ENCODE results near the gene CYBRD1. TPM values are rescaled to one million over a fixed set of nuclear protein-coding genes. Genes with fewer than 3 reads are reported as not detected.
"Not testable (repeated sequence)": the region's sequence is repeated elsewhere in the genome, so short reads cannot be mapped to it uniquely, and the experiment has no call there.

The CYBRD1 gene
- total and polyA plus RNA-seq, 9 donors = 59.4 to 111 (median 81.5) TPM

- WGBS (ENCODE audit: insufficient coverage) = 13% methylated on average over 4 of the region's 6 CpGs
Observed at GRCh38 chr2:171524018-171524401, 1.7 kb downstream of the CYBRD1 start.

GRCh38 chr2:171529914-171530313 lies 7.6 kb downstream of the CYBRD1 start:
- Histone ChIP-seq H3K36me3 (ENCODE audit: control insufficient read depth, insufficient read depth, low read length) (peaks cover 2% of the 10 kb centered on the region), H3K27ac (ENCODE audit: low read length) (no peak overlapping the region), H3K4me1 (ENCODE audit: control insufficient read depth, insufficient read depth, low read length) (no peaks in the 10 kb centered on the region), H3K9me3 (replicated peaks; ENCODE audit: control insufficient read depth, low read depth, low read length) (peaks cover 2% of the 10 kb centered on the region), H3K4me3 (ENCODE audit: low read length) (no peak overlapping the region), H3K27me3 (ENCODE audit: control insufficient read depth, insufficient read depth, low read length) (no peaks in the 10 kb centered on the region)
- no CpG with 5 or more reads among the region's 1 CpG for WGBS (ENCODE audit: insufficient coverage)
- no peak for DNase-seq

More at GRCh38 chr2:171524018-171524401, 1.7 kb downstream of the CYBRD1 start:
- no peaks in the 10 kb centered on the region for H3K9me3 ChIP-seq (replicated peaks; ENCODE audit: control insufficient read depth, low read depth, low read length)
- H3K4me3 ChIP-seq (ENCODE audit: low read length) = peak overlapping the region; percentile 90
- peak; percentile 39 for DNase-seq
- H3K4me1 ChIP-seq (ENCODE audit: control insufficient read depth, insufficient read depth, low read length) = peaks cover 19% of the 10 kb centered on the region
- H3K27me3 ChIP-seq (ENCODE audit: control insufficient read depth, insufficient read depth, low read length) = peaks cover 2% of the 10 kb centered on the region
- H3K36me3 ChIP-seq (ENCODE audit: control insufficient read depth, insufficient read depth, low read length) = peaks cover 2% of the 10 kb centered on the region
- H3K27ac ChIP-seq (ENCODE audit: low read length) = peak overlapping the region; percentile 92

- H3K9me3 ChIP-seq (replicated peaks; ENCODE audit: control insufficient read depth, low read depth, low read length) = peaks cover 2% of the 10 kb centered on the region
- WGBS (ENCODE audit: insufficient coverage) = no CpG with 5 or more reads among the region's 4 CpGs
- H3K4me3 ChIP-seq (ENCODE audit: low read length) = no peak overlapping the region
- DNase-seq = no peak
- no peaks in the 10 kb centered on the region for H3K4me1 ChIP-seq (ENCODE audit: control insufficient read depth, insufficient read depth, low read length)
- no peaks in the 10 kb centered on the region for H3K27me3 ChIP-seq (ENCODE audit: control insufficient read depth, insufficient read depth, low read length)
- peaks cover 2% of the 10 kb centered on the region for H3K36me3 ChIP-seq (ENCODE audit: control insufficient read depth, insufficient read depth, low read length)
- H3K27ac ChIP-seq (ENCODE audit: low read length) = no peak overlapping the region
Observed at GRCh38 chr2:171530378-171530777, 8.1 kb downstream of the CYBRD1 start.

- WGBS (ENCODE audit: insufficient coverage) = no CpG with 5 or more reads among the region's 1 CpG
- not testable (repeated sequence) for H3K27ac ChIP-seq (ENCODE audit: low read length); DNase-seq; H3K36me3 ChIP-seq (ENCODE audit: control insufficient read depth, insufficient read depth, low read length); H3K9me3 ChIP-seq (replicated peaks; ENCODE audit: control insufficient read depth, low read depth, low read length); H3K27me3 ChIP-seq (ENCODE audit: control insufficient read depth, insufficient read depth, low read length); H3K4me1 ChIP-seq (ENCODE audit: control insufficient read depth, insufficient read depth, low read length); H3K4me3 ChIP-seq (ENCODE audit: low read length)
Observed at GRCh38 chr2:171530859-171531258, 8.6 kb downstream of the CYBRD1 start.

- Histone ChIP-seq H3K4me1 (ENCODE audit: control insufficient read depth, insufficient read depth, low read length) (no peaks in the 10 kb centered on the region), H3K27me3 (ENCODE audit: control insufficient read depth, insufficient read depth, low read length) (no peaks in the 10 kb centered on the region), H3K4me3 (ENCODE audit: low read length) (no peak overlapping the region), H3K27ac (ENCODE audit: low read length) (no peak overlapping the region), H3K36me3 (ENCODE audit: control insufficient read depth, insufficient read depth, low read length) (peaks cover 2% of the 10 kb centered on the region), H3K9me3 (replicated peaks; ENCODE audit: control insufficient read depth, low read depth, low read length) (peaks cover 2% of the 10 kb centered on the region)
- no peak for DNase-seq
- no CpG with 5 or more reads among the region's 7 CpGs for WGBS (ENCODE audit: insufficient coverage)
Observed at GRCh38 chr2:171531291-171531690, 9.0 kb downstream of the CYBRD1 start.

- peaks cover 2% of the 10 kb centered on the region for H3K9me3 ChIP-seq (replicated peaks; ENCODE audit: control insufficient read depth, low read depth, low read length)
- H3K27ac ChIP-seq (ENCODE audit: low read length) = no peak overlapping the region
- H3K4me1 ChIP-seq (ENCODE audit: control insufficient read depth, insufficient read depth, low read length) = no peaks in the 10 kb centered on the region
- peaks cover 2% of the 10 kb centered on the region for H3K36me3 ChIP-seq (ENCODE audit: control insufficient read depth, insufficient read depth, low read length)
- no peak overlapping the region for H3K4me3 ChIP-seq (ENCODE audit: low read length)
- DNase-seq = no peak
- WGBS (ENCODE audit: insufficient coverage) = 80% methylated on average over 1 of the region's 3 CpGs
- no peaks in the 10 kb centered on the region for H3K27me3 ChIP-seq (ENCODE audit: control insufficient read depth, insufficient read depth, low read length)
Observed at GRCh38 chr2:171531836-171532450, 9.7 kb downstream of the CYBRD1 start.

GRCh38 chr2:171533331-171533730 lies 11.1 kb downstream of the CYBRD1 start:
- Histone ChIP-seq H3K36me3 (ENCODE audit: control insufficient read depth, insufficient read depth, low read length) (no peaks in the 10 kb centered on the region), H3K9me3 (replicated peaks; ENCODE audit: control insufficient read depth, low read depth, low read length) (peaks cover 2% of the 10 kb centered on the region), H3K27me3 (ENCODE audit: control insufficient read depth, insufficient read depth, low read length) (no peaks in the 10 kb centered on the region), H3K27ac (ENCODE audit: low read length) (no peak overlapping the region), H3K4me1 (ENCODE audit: control insufficient read depth, insufficient read depth, low read length) (no peaks in the 10 kb centered on the region), H3K4me3 (ENCODE audit: low read length) (no peak overlapping the region)
- no CpG with 5 or more reads among the region's 1 CpG for WGBS (ENCODE audit: insufficient coverage)
- DNase-seq = no peak

GRCh38 chr2:171535528-171535927 lies 13.3 kb downstream of the CYBRD1 start:
- not testable (repeated sequence) for H3K27me3 ChIP-seq (ENCODE audit: control insufficient read depth, insufficient read depth, low read length); DNase-seq; H3K27ac ChIP-seq (ENCODE audit: low read length); H3K4me3 ChIP-seq (ENCODE audit: low read length); H3K4me1 ChIP-seq (ENCODE audit: control insufficient read depth, insufficient read depth, low read length); H3K9me3 ChIP-seq (replicated peaks; ENCODE audit: control insufficient read depth, low read depth, low read length); H3K36me3 ChIP-seq (ENCODE audit: control insufficient read depth, insufficient read depth, low read length)
- WGBS (ENCODE audit: insufficient coverage) = no CpG with 5 or more reads among the region's 4 CpGs

- Histone ChIP-seq H3K4me3 (ENCODE audit: low read length) (no peak overlapping the region), H3K9me3 (replicated peaks; ENCODE audit: control insufficient read depth, low read depth, low read length) (no peaks in the 10 kb centered on the region)
Observed at GRCh38 chr2:171540437-171540836, 18.2 kb downstream of the CYBRD1 start.

GRCh38 chr2:171541202-171541887 lies 19.1 kb downstream of the CYBRD1 start:
- Histone ChIP-seq H3K27me3 (ENCODE audit: control insufficient read depth, insufficient read depth, low read length) (no peaks in the 10 kb centered on the region), H3K4me3 (ENCODE audit: low read length) (no peak overlapping the region), H3K4me1 (ENCODE audit: control insufficient read depth, insufficient read depth, low read length) (no peaks in the 10 kb centered on the region), H3K9me3 (replicated peaks; ENCODE audit: control insufficient read depth, low read depth, low read length) (no peaks in the 10 kb centered on the region), H3K36me3 (ENCODE audit: control insufficient read depth, insufficient read depth, low read length) (peaks cover 19% of the 10 kb centered on the region), H3K27ac (ENCODE audit: low read length) (no peak overlapping the region)
- no peak for DNase-seq
- 100% methylated on average over 3 of the region's 6 CpGs for WGBS (ENCODE audit: insufficient coverage)

More at GRCh38 chr2:171540437-171540836, 18.2 kb downstream of the CYBRD1 start:
- Histone ChIP-seq H3K27ac (ENCODE audit: low read length) (no peak overlapping the region), H3K27me3 (ENCODE audit: control insufficient read depth, insufficient read depth, low read length) (no peaks in the 10 kb centered on the region), H3K36me3 (ENCODE audit: control insufficient read depth, insufficient read depth, low read length) (peaks cover 18% of the 10 kb centered on the region), H3K4me1 (ENCODE audit: control insufficient read depth, insufficient read depth, low read length) (no peaks in the 10 kb centered on the region)
- WGBS (ENCODE audit: insufficient coverage) = 100% methylated on average over 1 of the region's 4 CpGs
- no peak for DNase-seq

Data from muscle of leg (tissue), 11 donors.